Measurements from ENCODE around the gene SNX4. TPM values are rescaled to one million over a fixed set of nuclear protein-coding genes. Genes with fewer than 3 reads are reported as not detected.

SNX4 gene
- total RNA-seq, 2 experiments from 2014 or later: 33.0 to 37.9 TPM

DNA sequence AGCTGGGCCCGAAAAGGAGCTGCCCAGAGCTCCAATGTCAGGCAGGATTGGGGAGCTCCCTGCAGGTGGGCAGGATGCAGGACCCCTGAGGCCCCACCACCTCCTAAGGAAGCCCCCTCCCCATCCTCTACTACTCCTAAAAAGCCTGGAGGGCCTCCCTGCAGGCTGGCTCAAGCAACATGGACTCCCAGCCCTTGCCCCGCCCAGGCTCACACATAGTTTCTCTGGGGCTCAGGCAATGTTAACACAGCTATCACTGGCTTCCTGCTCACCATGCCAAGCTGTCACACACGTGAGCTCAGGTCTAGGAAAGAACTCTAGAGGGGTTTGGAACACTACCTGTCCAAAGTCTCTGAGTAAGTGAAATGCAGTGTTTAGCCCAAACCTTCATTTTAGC, 79.4 kb downstream of the SNX4 start:
- H3K9me3 Mint-ChIP-seq (ENCODE audit: low read depth): no peaks in the 10 kb centered on the region
- H3K27me3 Mint-ChIP-seq: peaks cover 10% of the 10 kb centered on the region
- no peak overlapping the region for H3K27ac Mint-ChIP-seq
- H3K4me3 Mint-ChIP-seq: no peak overlapping the region
- H3K4me1 Mint-ChIP-seq: no peaks in the 10 kb centered on the region
- CTCF ChIA-PET: interaction anchor here (1.4 to 2.3 kb wide), 3 partner anchors 145 to 512 kb away, joined by 5 to 13 read pairs (median 7); no protein-coding TSS in a partner anchor
- DNase-seq (no peak), ATAC-seq (no peak)
- peaks cover 10% of the 10 kb centered on the region for H3K36me3 Mint-ChIP-seq

DNA sequence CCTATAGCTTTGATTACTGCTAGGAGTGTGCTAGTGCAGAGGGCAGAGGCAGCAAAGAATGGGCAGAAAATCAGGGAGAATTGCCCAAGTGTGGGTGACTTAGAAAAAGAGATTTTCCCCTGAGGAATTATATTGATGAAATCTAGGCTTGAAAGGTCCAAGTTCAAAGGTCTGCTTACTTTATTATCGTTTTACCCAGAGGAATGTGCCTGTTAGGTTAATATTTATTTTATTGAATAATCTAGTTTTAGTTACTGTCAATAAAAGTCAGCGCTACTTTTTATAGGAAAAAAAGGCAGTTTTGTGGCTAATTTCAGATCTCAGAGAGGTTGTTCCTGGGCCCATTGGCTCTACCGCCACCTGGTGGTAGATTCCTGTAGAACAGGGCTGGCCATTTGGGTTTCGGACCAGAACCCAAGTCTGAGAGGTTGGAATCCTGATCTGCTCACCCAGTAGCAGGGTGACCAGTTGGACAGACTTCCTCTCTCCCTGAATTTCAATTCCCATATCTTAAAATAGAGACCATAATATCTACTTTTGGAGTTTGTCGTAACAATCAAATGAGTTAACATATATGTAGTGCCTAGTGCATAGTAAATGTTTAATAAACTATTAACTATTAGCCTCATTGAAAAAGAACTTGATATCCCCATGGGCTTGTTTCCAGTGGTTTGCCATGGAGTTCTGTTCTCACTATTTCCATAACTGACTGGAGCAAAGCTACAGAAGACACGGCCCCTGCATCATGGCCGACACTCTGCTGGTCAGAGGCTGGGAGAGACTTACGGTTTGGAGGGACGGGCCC, 82.2 kb downstream of the SNX4 start:
- Mint-ChIP-seq H3K4me1 (peaks cover 13% of the 10 kb centered on the region), H3K36me3 (peaks cover 3% of the 10 kb centered on the region), H3K9me3 (ENCODE audit: low read depth) (no peaks in the 10 kb centered on the region), H3K27ac (no peak overlapping the region), H3K27me3 (peaks cover 10% of the 10 kb centered on the region), H3K4me3 (no peak overlapping the region)
- CTCF ChIA-PET: interaction anchor here (1.2 to 2.3 kb wide), 8 partner anchors 11 to 510 kb away, joined by 3 to 13 read pairs (median 6); no protein-coding TSS in a partner anchor
- ATAC-seq (peak; percentile 33), DNase-seq (peak; percentile 62)

DNA sequence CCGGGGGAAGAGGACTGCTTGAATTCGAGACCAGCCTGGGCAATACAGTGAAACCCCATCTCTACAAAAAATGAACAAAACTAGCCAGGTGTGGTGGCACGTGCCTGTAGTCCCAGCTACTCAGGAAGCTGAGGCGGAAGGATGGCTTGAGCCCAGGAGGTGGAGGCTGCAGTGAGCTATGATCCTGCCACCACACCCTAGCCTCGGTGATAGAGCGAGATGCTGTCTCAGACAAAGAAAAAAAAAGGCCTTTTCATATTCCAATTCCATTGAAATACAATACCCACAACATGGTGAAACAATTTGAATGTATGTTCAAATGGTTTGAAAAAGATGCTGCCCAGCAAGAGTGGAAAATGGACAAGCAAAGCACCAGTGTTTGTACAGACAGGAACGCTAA, 83.1 kb downstream of the SNX4 start:
- no peaks in the 10 kb centered on the region for H3K36me3 Mint-ChIP-seq
- H3K4me3 Mint-ChIP-seq: no peak overlapping the region
- ATAC-seq: no peak
- DNase-seq: no peak
- peaks cover 18% of the 10 kb centered on the region for H3K4me1 Mint-ChIP-seq
- CTCF ChIA-PET: interaction anchor here (0.6 to 1.8 kb wide), 4 partner anchors 13 to 509 kb away, joined by 3 to 8 read pairs (median 4); no protein-coding TSS in a partner anchor
- H3K9me3 Mint-ChIP-seq (ENCODE audit: low read depth): no peaks in the 10 kb centered on the region
- H3K27ac Mint-ChIP-seq: no peak overlapping the region
- H3K27me3 Mint-ChIP-seq: peaks cover 10% of the 10 kb centered on the region

DNA sequence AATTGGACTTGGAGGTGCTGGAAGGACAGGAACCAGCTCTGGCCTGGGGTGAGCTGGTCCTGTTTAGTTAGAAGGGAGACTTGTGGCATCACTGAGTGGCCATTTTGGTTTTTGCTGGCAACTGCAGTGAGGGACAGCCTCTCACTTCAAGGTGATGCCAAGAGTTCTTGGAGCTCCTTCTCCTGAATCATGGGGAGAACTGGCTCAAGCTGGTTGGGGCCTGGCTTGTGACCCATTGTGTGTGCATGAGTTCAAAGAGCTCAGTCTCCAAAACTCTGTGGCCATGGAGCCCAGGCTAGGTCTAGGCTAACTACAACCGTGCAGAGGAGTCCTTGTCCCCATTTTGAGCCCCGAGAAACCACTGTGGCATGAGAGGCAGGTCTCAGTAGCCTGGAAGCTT, 84.8 kb downstream of the SNX4 start:
- Mint-ChIP-seq H3K27me3 (peaks cover 15% of the 10 kb centered on the region), H3K4me3 (no peak overlapping the region), H3K36me3 (no peaks in the 10 kb centered on the region), H3K9me3 (ENCODE audit: low read depth) (no peaks in the 10 kb centered on the region), H3K27ac (no peak overlapping the region), H3K4me1 (peaks cover 20% of the 10 kb centered on the region)
- DNase-seq (no peak), ATAC-seq (no peak)
- CTCF ChIA-PET: interaction anchor here (0.7 to 1.4 kb wide), 4 partner anchors 151 to 508 kb away, joined by 3 to 4 read pairs (median 4); no protein-coding TSS in a partner anchor

DNA sequence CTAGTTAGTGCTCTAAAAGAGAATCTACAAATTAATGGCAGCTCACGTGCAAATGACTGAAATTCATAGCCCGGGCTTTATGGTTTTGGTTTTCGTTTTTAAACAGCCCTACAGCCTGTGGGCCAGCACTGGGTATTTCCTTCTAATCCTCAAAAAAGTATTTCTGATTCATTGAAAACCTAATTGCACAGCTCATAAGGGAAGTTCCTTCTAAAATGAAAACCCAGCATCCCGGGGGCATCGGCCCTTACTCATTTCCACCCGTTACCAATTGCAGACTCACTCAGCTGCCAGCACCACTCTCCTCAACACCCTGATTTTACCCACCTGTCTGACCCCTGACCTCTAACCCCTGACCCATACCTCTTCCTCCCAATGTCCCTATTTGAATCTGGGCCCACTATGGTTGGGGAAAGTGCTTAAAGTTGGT, 85.4 kb downstream of the SNX4 start:
- CTCF ChIA-PET: interaction anchor here (0.7 to 1.4 kb wide), 6 partner anchors 8 to 507 kb away, joined by 3 to 4 read pairs (median 4); no protein-coding TSS in a partner anchor
- ATAC-seq (peak; percentile 47), DNase-seq (no peak)
- Mint-ChIP-seq H3K27me3 (peaks cover 15% of the 10 kb centered on the region), H3K36me3 (no peaks in the 10 kb centered on the region), H3K4me3 (no peak overlapping the region), H3K4me1 (peaks cover 20% of the 10 kb centered on the region), H3K9me3 (ENCODE audit: low read depth) (no peaks in the 10 kb centered on the region), H3K27ac (no peak overlapping the region)

DNA sequence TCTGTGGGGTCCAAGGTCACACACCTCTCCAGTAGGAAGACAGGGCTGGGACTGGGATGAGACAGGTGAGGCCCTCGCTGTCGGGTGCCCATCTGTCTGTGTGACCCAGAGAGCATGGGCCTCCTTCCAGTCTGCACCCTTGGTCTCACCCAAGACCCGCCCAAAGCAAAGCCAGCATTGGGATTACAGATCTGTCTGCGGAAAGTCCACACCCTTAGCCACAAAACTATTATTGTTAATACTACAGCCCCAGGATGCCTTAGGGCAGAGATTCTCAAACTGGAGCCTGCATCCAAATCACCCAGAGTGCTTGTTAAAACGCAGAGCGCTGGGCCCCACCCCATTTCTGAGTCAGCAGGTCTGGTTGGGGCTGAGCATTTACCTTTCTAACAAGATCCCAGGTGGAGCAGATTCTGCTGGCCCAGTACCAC, 86.4 kb downstream of the SNX4 start:
- Mint-ChIP-seq H3K9me3 (ENCODE audit: low read depth) (no peaks in the 10 kb centered on the region), H3K36me3 (no peaks in the 10 kb centered on the region), H3K27ac (no peak overlapping the region), H3K4me3 (no peak overlapping the region), H3K27me3 (peaks cover 9% of the 10 kb centered on the region), H3K4me1 (peaks cover 20% of the 10 kb centered on the region)
- CTCF ChIA-PET: interaction anchor here (1.3 kb wide), 1 partner anchor 9 kb away, joined by 3 read pairs; no protein-coding TSS in a partner anchor
- ATAC-seq (no peak), DNase-seq (no peak)

DNA sequence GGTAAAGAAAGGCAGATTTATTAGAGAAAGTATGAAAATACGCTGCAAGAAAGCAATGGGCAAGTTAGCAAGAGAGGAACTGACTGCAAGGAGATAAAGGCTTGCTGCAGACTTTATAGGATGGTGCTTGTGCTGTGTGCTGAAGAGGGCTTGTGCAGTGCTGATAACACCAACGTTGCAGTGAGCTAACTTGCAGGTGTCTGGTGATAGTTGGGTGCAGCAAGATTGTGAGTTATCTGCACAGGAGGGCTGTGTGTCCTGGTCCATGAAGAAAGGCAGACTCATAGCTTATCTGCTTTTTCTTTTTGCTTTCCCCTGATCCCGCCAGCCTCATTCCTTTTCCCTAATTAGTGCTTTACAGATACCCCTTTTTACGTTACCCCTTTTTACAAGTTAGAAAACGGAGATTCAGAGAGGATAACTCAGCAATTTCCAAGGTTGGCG, 86.9 kb downstream of the SNX4 start:
- no peak overlapping the region for H3K27ac Mint-ChIP-seq
- H3K9me3 Mint-ChIP-seq (ENCODE audit: low read depth): no peaks in the 10 kb centered on the region
- ATAC-seq: no peak

DNA sequence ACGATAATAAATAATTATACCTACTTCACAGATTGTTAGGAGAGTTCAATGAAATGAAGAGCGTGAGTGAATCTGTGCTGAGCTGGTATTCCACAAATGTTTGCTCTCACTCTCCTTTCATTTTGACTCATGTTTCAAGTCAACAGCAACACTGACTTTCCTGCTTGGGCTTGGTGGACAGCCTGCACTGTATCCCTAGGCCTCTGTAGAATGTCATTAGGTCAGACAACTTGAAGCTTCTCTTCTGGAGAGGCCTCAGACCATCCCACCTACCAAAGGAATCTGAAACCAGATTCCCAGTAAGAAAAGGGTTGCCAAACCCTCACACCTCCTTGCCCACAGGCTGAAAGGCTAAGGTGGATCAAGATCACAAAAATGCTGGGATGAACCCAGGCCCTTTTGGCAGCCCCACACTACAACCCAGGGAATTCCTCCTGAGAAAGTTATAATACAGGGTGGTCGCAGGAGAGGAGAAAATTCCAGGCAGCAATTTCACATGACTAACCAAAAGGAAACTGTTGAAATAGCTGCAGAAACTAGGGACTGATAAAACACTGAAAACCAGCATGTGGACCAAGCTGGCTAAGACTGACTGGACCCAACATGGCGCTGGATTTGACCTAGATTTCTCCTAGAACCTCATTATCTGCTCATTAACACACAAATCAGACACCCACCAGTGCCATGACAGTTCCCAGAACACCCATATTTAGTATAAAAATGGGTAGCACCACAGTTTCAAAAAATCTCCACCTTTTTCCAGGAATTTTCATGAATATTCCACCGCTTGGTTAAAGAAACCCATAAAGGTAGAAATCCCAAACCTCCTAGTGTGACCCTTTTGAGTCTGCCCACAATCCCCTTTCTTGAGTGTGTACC, 87.9 kb downstream of the SNX4 start:
- Mint-ChIP-seq H3K4me3 (no peak overlapping the region), H3K27ac (no peak overlapping the region), H3K36me3 (no peaks in the 10 kb centered on the region), H3K4me1 (peaks cover 20% of the 10 kb centered on the region), H3K27me3 (peaks cover 5% of the 10 kb centered on the region), H3K9me3 (ENCODE audit: low read depth) (no peaks in the 10 kb centered on the region)
- CTCF ChIA-PET: interaction anchor here (0.6 kb wide), 1 partner anchor 51 kb away, joined by 3 read pairs; no protein-coding TSS in a partner anchor
- no peak for ATAC-seq
- no peak for DNase-seq

More for the DNA sequence above, 86.9 kb downstream of the SNX4 start:
- no peaks in the 10 kb centered on the region for H3K36me3 Mint-ChIP-seq
- DNase-seq: no peak
- no peak overlapping the region for H3K4me3 Mint-ChIP-seq
- H3K4me1 Mint-ChIP-seq: peaks cover 20% of the 10 kb centered on the region
- peaks cover 5% of the 10 kb centered on the region for H3K27me3 Mint-ChIP-seq
- CTCF ChIA-PET: no interaction called here

DNA sequence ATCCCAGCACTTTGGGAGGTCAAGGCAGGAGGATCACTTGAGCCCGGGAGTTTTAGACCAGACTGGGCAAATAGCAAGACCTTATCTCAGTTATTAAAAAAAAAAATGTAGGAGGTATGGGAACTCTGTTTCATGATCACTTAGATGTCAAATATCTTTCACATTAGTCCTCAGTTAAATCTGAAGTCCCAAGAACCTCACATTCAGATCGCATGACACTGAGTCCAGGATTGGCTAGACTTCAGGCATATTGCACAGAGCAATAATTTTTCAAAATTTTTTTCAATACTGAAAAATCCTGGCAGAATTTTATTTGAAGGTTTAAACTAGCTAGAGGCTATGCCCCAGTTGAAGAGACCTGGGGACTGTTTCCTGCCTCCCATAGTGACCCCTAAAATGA, 88.6 kb downstream of the SNX4 start:
- no peak overlapping the region for H3K27ac Mint-ChIP-seq

DNA sequence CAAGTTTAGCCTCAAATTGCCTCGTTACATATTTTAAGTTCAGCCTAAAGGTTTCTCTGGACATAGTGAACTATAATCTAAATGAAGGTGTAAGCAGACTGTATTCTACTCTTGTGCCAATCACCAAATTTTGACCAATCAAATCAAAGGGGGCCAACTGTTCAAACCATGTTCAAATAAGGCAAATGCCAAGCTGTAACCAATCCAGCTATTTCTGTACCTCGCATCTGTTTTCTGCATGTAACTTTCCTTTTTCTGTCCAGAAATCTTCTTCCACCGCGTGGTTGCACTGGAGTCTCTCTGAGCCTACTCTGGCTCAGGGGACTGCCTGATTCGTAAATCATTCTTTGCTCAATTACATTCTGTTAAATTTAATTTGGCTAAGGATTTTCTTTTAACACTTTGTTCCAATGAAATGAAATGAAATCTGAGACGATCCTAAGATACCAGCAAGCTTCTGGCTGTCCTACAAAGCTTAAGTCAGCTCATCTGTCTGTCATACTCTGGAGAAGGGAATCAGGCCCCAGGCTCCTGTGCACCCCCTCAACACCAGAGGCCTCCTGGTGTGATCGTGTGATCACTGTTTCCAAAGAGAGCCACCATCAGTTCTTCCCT, 91.7 kb downstream of the SNX4 start:
- ATAC-seq (no peak), DNase-seq (no peak)
- Mint-ChIP-seq H3K4me1 (peaks cover 7% of the 10 kb centered on the region), H3K9me3 (ENCODE audit: low read depth) (no peaks in the 10 kb centered on the region), H3K4me3 (no peak overlapping the region), H3K27me3 (peaks cover 5% of the 10 kb centered on the region), H3K27ac (no peak overlapping the region), H3K36me3 (no peaks in the 10 kb centered on the region)
- CTCF ChIA-PET: no interaction called here

More for the DNA sequence above, 88.6 kb downstream of the SNX4 start:
- ATAC-seq (no peak), DNase-seq (no peak)
- Mint-ChIP-seq H3K4me1 (peaks cover 20% of the 10 kb centered on the region), H3K4me3 (no peak overlapping the region), H3K27me3 (peaks cover 5% of the 10 kb centered on the region), H3K36me3 (no peaks in the 10 kb centered on the region), H3K9me3 (ENCODE audit: low read depth) (no peaks in the 10 kb centered on the region)
- CTCF ChIA-PET: no interaction called here

DNA sequence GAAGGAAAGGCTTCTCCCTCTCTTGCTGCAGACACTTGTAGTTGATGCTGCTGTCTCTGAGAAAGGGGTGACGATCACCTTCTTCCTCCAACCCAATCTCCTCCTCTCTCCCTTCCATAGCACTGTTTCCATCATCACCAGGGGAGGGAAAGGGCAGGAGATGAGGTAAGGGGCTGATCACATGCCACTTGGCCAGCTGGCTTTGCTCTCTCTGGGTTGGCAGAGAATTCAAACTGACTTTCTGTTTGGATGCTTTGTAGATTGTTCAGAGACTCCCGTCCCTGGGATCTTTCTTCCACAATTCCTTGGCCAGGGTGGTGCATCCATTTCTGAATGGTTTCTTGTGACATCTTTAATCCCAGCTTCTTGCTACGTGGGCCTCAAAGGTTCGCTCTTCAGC, 101.7 kb downstream of the SNX4 start:
- ATAC-seq (no peak), DNase-seq (no peak)
- H3K9me3 Mint-ChIP-seq (ENCODE audit: low read depth): no peaks in the 10 kb centered on the region
- peaks cover 12% of the 10 kb centered on the region for H3K27me3 Mint-ChIP-seq
- no peaks in the 10 kb centered on the region for H3K36me3 Mint-ChIP-seq
- H3K4me1 Mint-ChIP-seq: no peaks in the 10 kb centered on the region
- no peak overlapping the region for H3K4me3 Mint-ChIP-seq
- H3K27ac Mint-ChIP-seq: no peak overlapping the region
- CTCF ChIA-PET: no interaction called here

DNA sequence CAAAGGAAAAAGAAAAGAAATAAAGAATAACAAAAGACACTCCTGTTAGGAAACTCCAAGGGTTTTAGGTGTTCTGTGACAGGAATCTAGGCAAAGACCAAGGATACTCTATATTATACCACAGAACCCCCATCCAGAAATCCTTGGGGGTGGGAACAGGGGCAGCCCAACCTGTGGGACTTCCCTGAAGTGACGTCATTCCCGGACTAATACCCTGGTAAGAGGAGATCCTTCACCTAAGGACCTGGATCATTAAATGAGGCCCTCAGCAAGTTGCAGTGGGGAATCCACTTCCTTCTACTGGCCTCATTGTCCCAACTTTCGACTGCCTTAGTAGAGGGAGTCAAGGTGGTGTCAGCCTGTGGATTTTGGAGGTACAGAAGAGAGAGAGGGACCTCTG, 103.8 kb downstream of the SNX4 start:
- no peak overlapping the region for H3K27ac Mint-ChIP-seq
- no peaks in the 10 kb centered on the region for H3K9me3 Mint-ChIP-seq (ENCODE audit: low read depth)
- no peak overlapping the region for H3K4me3 Mint-ChIP-seq
- DNase-seq (no peak), ATAC-seq (no peak)
- CTCF ChIA-PET: no interaction called here
- no peaks in the 10 kb centered on the region for H3K36me3 Mint-ChIP-seq
- peaks cover 24% of the 10 kb centered on the region for H3K27me3 Mint-ChIP-seq
- H3K4me1 Mint-ChIP-seq: no peaks in the 10 kb centered on the region

DNA sequence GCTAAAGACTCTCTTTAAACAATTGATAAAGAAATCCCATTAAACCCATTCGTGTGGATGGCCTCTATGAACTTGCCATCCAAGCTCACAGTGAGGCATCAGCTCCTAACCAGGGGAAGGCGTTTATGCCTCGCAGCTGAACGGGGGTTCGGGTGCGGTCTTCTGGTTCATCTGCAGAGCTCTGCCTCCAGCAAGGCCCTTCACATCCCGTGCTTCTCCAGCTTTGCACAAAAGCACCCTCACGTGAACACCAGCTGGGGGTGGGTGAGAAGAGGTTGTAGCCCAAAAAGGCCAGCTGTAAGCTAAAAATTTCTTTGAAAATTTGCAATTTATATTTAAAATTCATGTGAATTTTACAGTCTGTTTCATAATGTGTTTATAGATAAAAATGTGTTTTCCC, 105.3 kb downstream of the SNX4 start:
- no peaks in the 10 kb centered on the region for H3K36me3 Mint-ChIP-seq
- no peak overlapping the region for H3K4me3 Mint-ChIP-seq
- H3K27ac Mint-ChIP-seq: no peak overlapping the region
- H3K4me1 Mint-ChIP-seq: no peaks in the 10 kb centered on the region
- peaks cover 32% of the 10 kb centered on the region for H3K27me3 Mint-ChIP-seq
- DNase-seq (no peak), ATAC-seq (no peak)
- H3K9me3 Mint-ChIP-seq (ENCODE audit: low read depth): no peaks in the 10 kb centered on the region
- CTCF ChIA-PET: interaction anchor here (0.9 kb wide), 1 partner anchor 25 kb away, joined by 4 read pairs; no protein-coding TSS in a partner anchor

All from activated CD8-positive, alpha-beta memory T cell treated with anti-CD3 and anti-CD28 coated beads, Interleukin-2, amount 10 ng/mL, durations not matched to agents 7 days and 5 days (primary cell).